Mammary epithelial cell (primary cell): ENCODE data around the gene SH3TC1.

Experiments
- EZH2 ChIP-seq: IDR thresholded peaks from 2 replicates; pipeline ENCODE4 v1.6.1; 2012; ENCODE audit warnings: low read length, inconsistent platforms, borderline replicate concordance
- TF ChIP-seq, protein P1 (sequence below), 2 donors: IDR thresholded peaks in 1 of 2; conservative IDR thresholded peaks in 1 of 2; 2 replicates each; pipeline ENCODE4 v1.5.1; 2011 to 2012; ENCODE audit warnings: inconsistent platforms in 2 of 2, low read length in 2 of 2, mild to moderate bottlenecking in 2 of 2, control low read depth in 1 of 2, low read depth in 1 of 2; ENCODE audit not compliant: insufficient read depth in 1 of 2; ENCODE audit errors: extremely low read depth in 1 of 2

DNA sequence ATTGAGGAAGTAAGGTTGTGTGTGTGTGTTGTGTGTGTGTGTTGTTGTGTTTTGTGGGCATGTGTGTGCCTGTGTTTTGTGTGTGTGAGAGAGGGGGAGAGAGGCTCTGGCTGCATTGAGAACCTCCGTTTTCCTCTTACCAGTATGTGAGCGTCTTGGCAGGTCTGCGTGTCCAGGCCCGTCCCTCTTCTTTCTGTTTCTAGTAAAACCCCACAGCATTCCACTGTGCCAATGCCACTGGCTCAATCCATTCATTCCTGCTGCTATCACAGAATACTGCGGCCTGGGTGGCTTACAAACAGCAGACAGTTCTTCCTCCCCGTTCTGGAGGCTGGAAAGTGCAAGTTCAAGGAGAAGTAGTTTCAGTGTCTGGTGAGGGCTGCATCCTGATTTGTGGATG is 55.0 kb downstream of the SH3TC1 start:
- TF ChIP-seq, protein P1, sequence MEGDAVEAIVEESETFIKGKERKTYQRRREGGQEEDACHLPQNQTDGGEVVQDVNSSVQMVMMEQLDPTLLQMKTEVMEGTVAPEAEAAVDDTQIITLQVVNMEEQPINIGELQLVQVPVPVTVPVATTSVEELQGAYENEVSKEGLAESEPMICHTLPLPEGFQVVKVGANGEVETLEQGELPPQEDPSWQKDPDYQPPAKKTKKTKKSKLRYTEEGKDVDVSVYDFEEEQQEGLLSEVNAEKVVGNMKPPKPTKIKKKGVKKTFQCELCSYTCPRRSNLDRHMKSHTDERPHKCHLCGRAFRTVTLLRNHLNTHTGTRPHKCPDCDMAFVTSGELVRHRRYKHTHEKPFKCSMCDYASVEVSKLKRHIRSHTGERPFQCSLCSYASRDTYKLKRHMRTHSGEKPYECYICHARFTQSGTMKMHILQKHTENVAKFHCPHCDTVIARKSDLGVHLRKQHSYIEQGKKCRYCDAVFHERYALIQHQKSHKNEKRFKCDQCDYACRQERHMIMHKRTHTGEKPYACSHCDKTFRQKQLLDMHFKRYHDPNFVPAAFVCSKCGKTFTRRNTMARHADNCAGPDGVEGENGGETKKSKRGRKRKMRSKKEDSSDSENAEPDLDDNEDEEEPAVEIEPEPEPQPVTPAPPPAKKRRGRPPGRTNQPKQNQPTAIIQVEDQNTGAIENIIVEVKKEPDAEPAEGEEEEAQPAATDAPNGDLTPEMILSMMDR (conservative IDR thresholded peaks at IDR 0.05 in 1 of 2, IDR thresholded peaks at IDR 0.05 in 1 of 2; ENCODE audit: extremely low read depth in 1 of 2, insufficient read depth in 1 of 2, low read depth in 1 of 2, low read length in 2 of 2) = no peak
- TF ChIP-seq EZH2 = no peak
